DOHH2 (cell line): ENCODE results near the gene NGEF.

ENCODE experiments used
- CTCF ChIP-seq: fragments of 200-600 bp; sonication (generic); IDR thresholded peaks from one replicate; pipeline ENCODE4 v1.5.1; 2014; ENCODE audit warnings: antibody characterized with exemption, mild to moderate bottlenecking, low read depth, low read length; ENCODE audit not compliant: poor library complexity, severe bottlenecking
- EZH2phosphoT487 ChIP-seq: fragments of 200-600 bp; sonication (generic); IDR thresholded peaks from 2 replicates; pipeline ENCODE4 v1.6.1; 2017; ENCODE audit warnings: borderline replicate concordance, mild to moderate bottlenecking, antibody characterized with exemption, low read length, moderate library complexity, mixed read lengths

GRCh38 chr2:233026198-233026813 lies 13.2 kb upstream of the NGEF start:
- TF ChIP-seq CTCF = no peak
- no peak for TF ChIP-seq EZH2phosphoT487
